ENCODE data around the gene OR2AP1.
A peak's percentile ranks its signal among the peaks of the same experiment; 100 is the strongest.

OR2AP1 gene

GRCh38 chr12:55612646-55613045 is 40.4 kb downstream of the OR2AP1 start:
- Histone ChIP-seq H3K23ac (ENCODE audit: low read depth, low read length, poor library complexity) (no peak overlapping the region), H3K9me3 (replicated peaks in 1 of 2; ENCODE audit: control insufficient read depth in 2 of 2, insufficient read depth in 1 of 2, low read depth in 1 of 2, low read length in 2 of 2) (peaks cover 0 to 11% of the 10 kb centered on the region in 2 donors), H2BK5ac (ENCODE audit: low read length) (no peak overlapping the region), H3K27me3 (ENCODE audit: control insufficient read depth in 3 of 3, insufficient read depth in 3 of 3, low read depth in 1 of 3, low read length in 3 of 3) (no peaks in the 10 kb centered on the region), H2BK12ac (ENCODE audit: low read length) (no peak overlapping the region), H4K8ac (ENCODE audit: low read depth, low read length) (no peak overlapping the region), H3K4me2 (ENCODE audit: insufficient read depth, low read length, poor library complexity, severe bottlenecking) (no peak overlapping the region), H3K79me1 (ENCODE audit: low read depth, low read length) (no peaks in the 10 kb centered on the region), H3K14ac (ENCODE audit: low read length) (no peak overlapping the region), H4K91ac (ENCODE audit: low read depth, low read length, poor library complexity) (no peak overlapping the region), H3K36me3 (replicated peaks in 1 of 2; ENCODE audit: control insufficient read depth in 2 of 2, insufficient read depth in 2 of 2, low read length in 2 of 2) (no peaks in the 10 kb centered on the region), H3K4me1 (ENCODE audit: control insufficient read depth in 2 of 2, insufficient read depth in 1 of 2, low read depth in 1 of 2, low read length in 2 of 2) (no peaks in the 10 kb centered on the region), H3K9ac (ENCODE audit: low read depth, low read length, poor library complexity) (no peak overlapping the region), H2BK120ac (ENCODE audit: low read depth, low read length) (no peak overlapping the region), H3K27ac (replicated peaks; ENCODE audit: low read length) (no peak overlapping the region), H2AK5ac (ENCODE audit: low read depth, low read length) (no peak overlapping the region), H2AFZ (ENCODE audit: low read length) (no peak overlapping the region), H2BK15ac (ENCODE audit: low read length) (no peak overlapping the region), H3K4ac (ENCODE audit: low read length) (no peak overlapping the region), H3K18ac (ENCODE audit: low read length) (no peak overlapping the region), H3K4me3 (ENCODE audit: low read length in 2 of 2) (no peak overlapping the region)
- no peak for DNase-seq (ENCODE audit: low spot score)
- WGBS, 2 donors (ENCODE audit: extremely low coverage in 2 of 2, insufficient read length in 2 of 2, insufficient replicate concordance in 1 of 2): no CpG with 5 or more reads among the region's 2 CpGs

GRCh38 chr12:55614764-55615163 is 42.5 kb downstream of the OR2AP1 start:
- H2BK15ac ChIP-seq (ENCODE audit: low read length): no peak overlapping the region
- no peak overlapping the region for H3K4ac ChIP-seq (ENCODE audit: low read length)
- no peak overlapping the region for H3K27ac ChIP-seq (replicated peaks; ENCODE audit: low read length)
- no peak overlapping the region for H3K23ac ChIP-seq (ENCODE audit: low read depth, low read length, poor library complexity)
- no peak overlapping the region for H3K14ac ChIP-seq (ENCODE audit: low read length)
- H3K79me1 ChIP-seq (ENCODE audit: low read depth, low read length): no peaks in the 10 kb centered on the region
- H2BK12ac ChIP-seq (ENCODE audit: low read length): no peak overlapping the region
- H4K8ac ChIP-seq (ENCODE audit: low read depth, low read length): no peak overlapping the region
- H2BK120ac ChIP-seq (ENCODE audit: low read depth, low read length): no peak overlapping the region
- H4K91ac ChIP-seq (ENCODE audit: low read depth, low read length, poor library complexity): no peak overlapping the region
- H3K36me3 ChIP-seq (replicated peaks in 1 of 2; ENCODE audit: control insufficient read depth in 2 of 2, insufficient read depth in 2 of 2, low read length in 2 of 2): no peaks in the 10 kb centered on the region
- H3K4me3 ChIP-seq (ENCODE audit: low read length in 2 of 2): no peak overlapping the region
- H3K27me3 ChIP-seq (ENCODE audit: control insufficient read depth in 3 of 3, insufficient read depth in 3 of 3, low read depth in 1 of 3, low read length in 3 of 3): no peaks in the 10 kb centered on the region
- peaks cover 0 to 12% of the 10 kb centered on the region in 2 donors for H3K9me3 ChIP-seq (replicated peaks in 1 of 2; ENCODE audit: control insufficient read depth in 2 of 2, insufficient read depth in 1 of 2, low read depth in 1 of 2, low read length in 2 of 2)
- no peak overlapping the region for H2AFZ ChIP-seq (ENCODE audit: low read length)
- DNase-seq (ENCODE audit: low spot score): no peak
- no peak overlapping the region for H2BK5ac ChIP-seq (ENCODE audit: low read length)
- H3K18ac ChIP-seq (ENCODE audit: low read length): no peak overlapping the region
- H3K4me2 ChIP-seq (ENCODE audit: insufficient read depth, low read length, poor library complexity, severe bottlenecking): no peak overlapping the region
- no CpG with 5 or more reads among the region's 1 CpG for WGBS, 2 donors (ENCODE audit: extremely low coverage in 2 of 2, insufficient read length in 2 of 2, insufficient replicate concordance in 1 of 2)
- no peak overlapping the region for H2AK5ac ChIP-seq (ENCODE audit: low read depth, low read length)
- no peaks in the 10 kb centered on the region for H3K4me1 ChIP-seq (ENCODE audit: control insufficient read depth in 2 of 2, insufficient read depth in 1 of 2, low read depth in 1 of 2, low read length in 2 of 2)
- H3K9ac ChIP-seq (ENCODE audit: low read depth, low read length, poor library complexity): no peak overlapping the region

GRCh38 chr12:55619354-55620138 is 47.3 kb downstream of the OR2AP1 start:
- no CpG with 5 or more reads among the region's 6 CpGs for WGBS, 2 donors (ENCODE audit: extremely low coverage in 2 of 2, insufficient read length in 2 of 2, insufficient replicate concordance in 1 of 2)
- H2BK15ac ChIP-seq (ENCODE audit: low read length): no peak overlapping the region
- no peak overlapping the region for H2BK5ac ChIP-seq (ENCODE audit: low read length)
- H3K79me1 ChIP-seq (ENCODE audit: low read depth, low read length): no peaks in the 10 kb centered on the region
- no peak overlapping the region for H3K18ac ChIP-seq (ENCODE audit: low read length)
- H3K9me3 ChIP-seq (replicated peaks in 1 of 2; ENCODE audit: control insufficient read depth in 2 of 2, insufficient read depth in 1 of 2, low read depth in 1 of 2, low read length in 2 of 2): peaks cover 0 to 12% of the 10 kb centered on the region in 2 donors
- no peaks in the 10 kb centered on the region for H3K4me1 ChIP-seq (ENCODE audit: control insufficient read depth in 2 of 2, insufficient read depth in 1 of 2, low read depth in 1 of 2, low read length in 2 of 2)
- no peak overlapping the region for H3K4me2 ChIP-seq (ENCODE audit: insufficient read depth, low read length, poor library complexity, severe bottlenecking)
- no peak overlapping the region for H2AK5ac ChIP-seq (ENCODE audit: low read depth, low read length)
- H4K91ac ChIP-seq (ENCODE audit: low read depth, low read length, poor library complexity): no peak overlapping the region
- H3K27ac ChIP-seq (replicated peaks; ENCODE audit: low read length): no peak overlapping the region
- H4K8ac ChIP-seq (ENCODE audit: low read depth, low read length): no peak overlapping the region
- no peak overlapping the region for H3K4ac ChIP-seq (ENCODE audit: low read length)
- no peaks in the 10 kb centered on the region for H3K36me3 ChIP-seq (replicated peaks in 1 of 2; ENCODE audit: control insufficient read depth in 2 of 2, insufficient read depth in 2 of 2, low read length in 2 of 2)
- no peak overlapping the region for H3K23ac ChIP-seq (ENCODE audit: low read depth, low read length, poor library complexity)
- H2BK12ac ChIP-seq (ENCODE audit: low read length): no peak overlapping the region
- H2AFZ ChIP-seq (ENCODE audit: low read length): no peak overlapping the region
- H2BK120ac ChIP-seq (ENCODE audit: low read depth, low read length): no peak overlapping the region
- H3K14ac ChIP-seq (ENCODE audit: low read length): no peak overlapping the region
- no peaks in the 10 kb centered on the region for H3K27me3 ChIP-seq (ENCODE audit: control insufficient read depth in 3 of 3, insufficient read depth in 3 of 3, low read depth in 1 of 3, low read length in 3 of 3)
- H3K9ac ChIP-seq (ENCODE audit: low read depth, low read length, poor library complexity): no peak overlapping the region
- peak; percentile 92 for DNase-seq (ENCODE audit: low spot score)
- H3K4me3 ChIP-seq (ENCODE audit: low read length in 2 of 2): no peak overlapping the region

GRCh38 chr12:55624056-55624455 is 51.8 kb downstream of the OR2AP1 start:
- H2AFZ ChIP-seq (ENCODE audit: low read length): no peak overlapping the region
- no peak overlapping the region for H2AK5ac ChIP-seq (ENCODE audit: low read depth, low read length)
- H3K9ac ChIP-seq (ENCODE audit: low read depth, low read length, poor library complexity): no peak overlapping the region
- H4K91ac ChIP-seq (ENCODE audit: low read depth, low read length, poor library complexity): no peak overlapping the region
- H3K23ac ChIP-seq (ENCODE audit: low read depth, low read length, poor library complexity): no peak overlapping the region
- H2BK5ac ChIP-seq (ENCODE audit: low read length): no peak overlapping the region
- DNase-seq (ENCODE audit: low spot score): no peak
- H2BK12ac ChIP-seq (ENCODE audit: low read length): no peak overlapping the region
- no peaks in the 10 kb centered on the region for H3K9me3 ChIP-seq (replicated peaks in 1 of 2; ENCODE audit: control insufficient read depth in 2 of 2, insufficient read depth in 1 of 2, low read depth in 1 of 2, low read length in 2 of 2)
- no peak overlapping the region for H3K18ac ChIP-seq (ENCODE audit: low read length)
- no peak overlapping the region for H3K4ac ChIP-seq (ENCODE audit: low read length)
- no peaks in the 10 kb centered on the region for H3K79me1 ChIP-seq (ENCODE audit: low read depth, low read length)
- H3K4me1 ChIP-seq (ENCODE audit: control insufficient read depth in 2 of 2, insufficient read depth in 1 of 2, low read depth in 1 of 2, low read length in 2 of 2): no peaks in the 10 kb centered on the region
- no peak overlapping the region for H3K27ac ChIP-seq (replicated peaks; ENCODE audit: low read length)
- H3K4me2 ChIP-seq (ENCODE audit: insufficient read depth, low read length, poor library complexity, severe bottlenecking): no peak overlapping the region
- no peak overlapping the region for H3K14ac ChIP-seq (ENCODE audit: low read length)
- no peak overlapping the region for H4K8ac ChIP-seq (ENCODE audit: low read depth, low read length)
- H3K36me3 ChIP-seq (replicated peaks in 1 of 2; ENCODE audit: control insufficient read depth in 2 of 2, insufficient read depth in 2 of 2, low read length in 2 of 2): no peaks in the 10 kb centered on the region
- H3K4me3 ChIP-seq (ENCODE audit: low read length in 2 of 2): no peak overlapping the region
- H2BK15ac ChIP-seq (ENCODE audit: low read length): no peak overlapping the region
- H3K27me3 ChIP-seq (ENCODE audit: control insufficient read depth in 3 of 3, insufficient read depth in 3 of 3, low read depth in 1 of 3, low read length in 3 of 3): no peaks in the 10 kb centered on the region
- no peak overlapping the region for H2BK120ac ChIP-seq (ENCODE audit: low read depth, low read length)
